Right atrium auricular region (tissue), 2 donors: ENCODE results near the gene SUGP2. TPM values are rescaled to one million over a fixed set of nuclear protein-coding genes. Genes with fewer than 3 reads are reported as not detected.

Experiments
- DNase-seq: peaks from one replicate; pipeline ENCODE4 v3.0.0-alpha.2; 2019; ENCODE audit warnings: low spot score
- H3K27ac ChIP-seq, 2 donors: fragments of 200-600 bp; sonication (generic); 1 replicate in 1 of 2; 2 replicates in 1 of 2; pipeline ENCODE4 v1.5.1; 2016 to 2019
- H3K27me3 ChIP-seq, 2 donors: fragments of 200-600 bp; sonication (generic); one replicate each; pipeline versions ENCODE4 v1.5.1 to v1.6.0; 2017 to 2019
- H3K36me3 ChIP-seq: fragments of 200-600 bp; sonication (generic); one replicate; pipeline ENCODE4 v1.5.1; 2016
- H3K4me1 ChIP-seq, 2 donors: fragments of 200-600 bp; sonication (generic); one replicate each; pipeline versions ENCODE4 v1.5.1 to v1.6.0; 2017 to 2019
- H3K4me3 ChIP-seq, 2 donors: fragments of 200-600 bp; sonication (generic); 1 replicate in 1 of 2; 2 replicates in 1 of 2; pipeline ENCODE4 v1.5.1; 2017 to 2019; ENCODE audit warnings: mild to moderate bottlenecking in 1 of 2, moderate library complexity in 1 of 2
- H3K9me3 ChIP-seq, 2 donors: fragments of 200-600 bp; sonication (generic); one replicate each; pipeline ENCODE4 v1.5.1; 2019
- total RNA-seq, 2 donors: library from RNA; depleted of rRNA; stranded (reverse); fragments of >200 nt; gene quantifications; one replicate each; pipeline ENCODE4 v1.1.0, GENCODE V29; 2016
- TF ChIP-seq, protein P1 (sequence below), 2 donors: fragments of 200-600 bp; sonication (generic); IDR thresholded peaks; one replicate each; pipeline ENCODE4 v1.5.1; 2019; ENCODE audit warnings: antibody characterized with exemption in 2 of 2

Gene SUGP2
- total RNA-seq, 2 donors from 2014 or later = 25.4 to 36.1 TPM

DNA sequence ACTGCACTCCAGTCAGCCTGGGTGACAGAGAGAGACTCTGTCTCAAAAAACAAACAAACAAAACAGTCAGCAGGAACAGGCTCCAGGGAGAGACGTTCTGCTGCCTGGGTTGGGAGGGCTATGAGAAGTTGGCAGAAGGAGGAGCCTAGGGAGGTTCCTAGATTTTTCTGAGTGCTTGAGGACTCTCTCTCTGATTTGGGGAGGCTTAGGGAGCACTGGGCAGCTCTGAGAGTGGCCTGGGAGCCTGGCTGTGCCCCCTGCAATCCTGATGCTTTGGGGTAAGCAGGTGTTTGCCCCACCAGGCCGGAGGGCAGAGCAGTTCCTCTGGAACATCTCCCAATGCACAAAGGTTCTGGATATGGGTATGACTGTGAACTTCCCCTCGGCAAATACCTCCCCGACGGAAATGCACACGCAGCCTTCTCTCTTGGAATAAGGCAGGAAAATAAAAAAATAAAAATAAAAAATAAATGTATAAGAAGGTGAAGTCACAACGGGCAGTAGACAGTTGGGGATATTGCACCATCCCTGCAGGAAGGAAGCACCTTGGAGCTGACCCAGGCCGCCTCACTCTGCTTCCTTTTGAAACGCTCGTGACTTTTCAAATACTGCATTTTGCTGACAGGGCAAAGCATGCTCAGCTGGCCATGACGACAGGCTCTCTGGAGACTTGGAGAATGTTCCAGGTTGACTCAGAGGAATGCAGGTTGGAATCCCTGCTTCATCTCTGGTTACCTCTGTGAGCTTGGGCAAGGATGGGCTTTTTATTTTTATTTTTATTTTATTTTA is 65.8 kb downstream of the SUGP2 start:
- peaks cover 0 to 38% of the 10 kb centered on the region in 2 donors for H3K4me1 ChIP-seq
- no peaks in the 10 kb centered on the region for H3K27me3 ChIP-seq
- H3K36me3 ChIP-seq = no peaks in the 10 kb centered on the region
- DNase-seq = peak; percentile 80
- H3K9me3 ChIP-seq = no peaks in the 10 kb centered on the region
- TF ChIP-seq, protein P1, sequence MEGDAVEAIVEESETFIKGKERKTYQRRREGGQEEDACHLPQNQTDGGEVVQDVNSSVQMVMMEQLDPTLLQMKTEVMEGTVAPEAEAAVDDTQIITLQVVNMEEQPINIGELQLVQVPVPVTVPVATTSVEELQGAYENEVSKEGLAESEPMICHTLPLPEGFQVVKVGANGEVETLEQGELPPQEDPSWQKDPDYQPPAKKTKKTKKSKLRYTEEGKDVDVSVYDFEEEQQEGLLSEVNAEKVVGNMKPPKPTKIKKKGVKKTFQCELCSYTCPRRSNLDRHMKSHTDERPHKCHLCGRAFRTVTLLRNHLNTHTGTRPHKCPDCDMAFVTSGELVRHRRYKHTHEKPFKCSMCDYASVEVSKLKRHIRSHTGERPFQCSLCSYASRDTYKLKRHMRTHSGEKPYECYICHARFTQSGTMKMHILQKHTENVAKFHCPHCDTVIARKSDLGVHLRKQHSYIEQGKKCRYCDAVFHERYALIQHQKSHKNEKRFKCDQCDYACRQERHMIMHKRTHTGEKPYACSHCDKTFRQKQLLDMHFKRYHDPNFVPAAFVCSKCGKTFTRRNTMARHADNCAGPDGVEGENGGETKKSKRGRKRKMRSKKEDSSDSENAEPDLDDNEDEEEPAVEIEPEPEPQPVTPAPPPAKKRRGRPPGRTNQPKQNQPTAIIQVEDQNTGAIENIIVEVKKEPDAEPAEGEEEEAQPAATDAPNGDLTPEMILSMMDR (IDR thresholded peaks at IDR 0.05) = no peak
- H3K27ac ChIP-seq = peak overlapping the region; percentile 62 to 68
- H3K4me3 ChIP-seq = no peak overlapping the region

DNA sequence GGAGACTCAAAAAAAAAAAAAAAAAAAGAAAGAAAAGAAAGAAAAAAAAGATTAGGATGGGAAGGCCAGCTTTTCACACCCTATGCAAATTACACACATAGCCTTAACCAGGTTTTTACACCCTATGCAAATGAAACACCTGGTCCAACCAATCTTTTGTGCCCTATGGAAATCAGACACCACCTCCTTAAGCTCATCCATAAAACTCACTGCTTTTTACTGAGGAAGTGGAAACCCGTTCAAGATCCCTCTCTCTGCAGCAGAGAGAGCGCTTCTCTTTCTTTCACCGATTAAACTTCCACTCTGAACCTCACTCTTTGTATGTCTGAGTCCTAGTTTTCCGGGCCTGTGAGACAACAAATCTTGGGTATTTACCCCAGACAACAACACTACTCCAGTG is 67.0 kb downstream of the SUGP2 start:
- H3K27me3 ChIP-seq = no peaks in the 10 kb centered on the region
- H3K4me3 ChIP-seq = no peak overlapping the region
- H3K27ac ChIP-seq = no peak overlapping the region
- H3K9me3 ChIP-seq = no peaks in the 10 kb centered on the region
- H3K4me1 ChIP-seq = peaks cover 0 to 28% of the 10 kb centered on the region in 2 donors
- H3K36me3 ChIP-seq = no peaks in the 10 kb centered on the region
- TF ChIP-seq, protein P1 (IDR thresholded peaks at IDR 0.05) = no peak
- no peak for DNase-seq

DNA sequence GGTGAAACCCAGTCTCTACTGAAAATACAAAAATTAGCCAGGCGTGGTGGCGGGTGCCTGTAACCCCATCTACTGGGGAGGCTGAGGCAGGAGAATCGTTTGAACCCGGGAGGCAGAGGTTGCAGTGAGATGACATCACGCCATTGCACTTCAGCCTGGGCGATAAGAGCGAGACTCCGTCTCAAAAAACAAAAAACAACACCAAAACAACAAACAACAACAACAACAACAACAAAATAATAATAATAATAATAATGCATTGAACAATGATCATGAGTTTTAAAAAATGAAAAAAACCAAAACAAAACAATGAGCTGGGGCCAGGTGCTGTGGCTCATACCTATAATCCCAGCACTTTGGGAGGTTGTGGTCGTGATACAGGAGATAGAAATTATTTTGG is 69.2 kb downstream of the SUGP2 start:
- Histone ChIP-seq H3K27me3 (no peaks in the 10 kb centered on the region), H3K4me1 (peaks cover 0 to 14% of the 10 kb centered on the region in 2 donors), H3K36me3 (no peaks in the 10 kb centered on the region), H3K27ac (no peak overlapping the region), H3K9me3 (no peaks in the 10 kb centered on the region), H3K4me3 (no peak overlapping the region)
- DNase-seq = no peak
- TF ChIP-seq, protein P1 (IDR thresholded peaks at IDR 0.05) = no peak

DNA sequence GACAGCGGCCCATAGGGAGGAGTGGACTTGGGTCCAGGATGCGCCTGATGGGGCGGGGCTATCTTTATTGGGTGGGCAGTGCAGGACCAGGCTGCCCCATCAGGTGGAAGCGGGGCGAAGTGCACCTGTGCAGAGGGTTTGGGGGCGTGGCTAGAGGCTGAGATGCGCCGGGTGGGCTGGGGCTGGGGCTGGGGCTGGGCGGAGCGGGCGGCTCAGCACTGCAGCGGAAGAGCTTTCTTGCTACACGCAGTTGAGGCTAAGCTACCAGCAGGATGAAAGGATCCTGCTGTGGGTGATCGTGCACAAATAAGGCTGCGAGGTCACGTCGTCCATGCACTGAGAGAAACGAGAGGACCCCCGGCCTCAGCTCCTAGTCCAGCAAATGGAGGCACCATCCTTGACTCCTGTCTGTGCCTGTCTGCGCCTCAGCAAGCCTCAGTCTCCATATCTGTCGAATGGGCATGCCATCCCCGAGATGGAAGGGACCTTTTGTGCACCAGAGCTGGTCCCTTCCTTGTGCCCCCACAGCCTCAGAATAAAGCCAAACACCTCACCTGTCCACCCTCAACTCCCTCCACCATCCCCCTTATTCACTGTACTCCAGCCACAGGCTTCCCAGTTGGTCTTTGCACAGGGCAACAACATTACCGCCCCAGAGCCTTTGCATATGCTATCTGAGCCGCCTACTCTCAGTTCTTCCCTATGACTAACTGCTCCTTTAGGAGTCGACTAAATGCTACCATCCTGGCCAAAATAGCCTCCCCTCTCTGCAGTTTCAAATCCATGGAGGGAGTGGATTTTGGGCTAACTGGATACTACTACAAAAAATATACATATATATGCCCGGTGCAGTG is 71.3 kb downstream of the SUGP2 start:
- Histone ChIP-seq H3K27ac (no peak overlapping the region), H3K27me3 (no peaks in the 10 kb centered on the region), H3K4me1 (no peaks in the 10 kb centered on the region), H3K9me3 (no peaks in the 10 kb centered on the region), H3K4me3 (no peak overlapping the region), H3K36me3 (no peaks in the 10 kb centered on the region)
- TF ChIP-seq, protein P1 (IDR thresholded peaks at IDR 0.05) = no peak
- DNase-seq = no peak

DNA sequence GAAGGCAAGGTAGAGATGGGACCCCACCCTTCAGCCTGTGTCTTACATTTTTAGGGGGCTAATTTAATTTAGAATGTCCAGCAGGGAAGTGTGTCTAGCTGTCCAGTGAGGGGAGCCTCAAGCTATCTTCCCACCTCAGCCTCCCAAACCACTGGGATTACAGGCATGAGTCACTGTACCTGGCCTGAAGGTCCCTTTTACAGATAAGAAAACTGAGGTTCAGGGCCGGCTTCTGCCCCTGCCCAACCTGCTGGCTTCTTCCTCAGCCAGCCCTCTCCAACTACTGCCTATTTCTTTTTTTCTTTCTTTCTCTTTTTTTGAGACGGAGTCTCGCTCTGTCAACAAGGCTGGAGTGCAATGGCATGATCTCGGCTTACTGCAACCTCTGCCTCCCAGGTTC is 72.9 kb downstream of the SUGP2 start:
- Histone ChIP-seq H3K27me3 (no peaks in the 10 kb centered on the region), H3K36me3 (no peaks in the 10 kb centered on the region), H3K27ac (no peak overlapping the region), H3K9me3 (no peaks in the 10 kb centered on the region), H3K4me3 (no peak overlapping the region), H3K4me1 (no peaks in the 10 kb centered on the region)
- TF ChIP-seq, protein P1 (IDR thresholded peaks at IDR 0.05) = no peak
- DNase-seq = no peak
